Limb (tissue), 2 donors: Measurements from ENCODE around the gene ABHD16B.

Experiments used
- DNase-seq, 2 donors: peaks; one replicate each; pipeline ENCODE4 v3.0.0-alpha.2; 2016; ENCODE audit errors: extremely low spot score in 2 of 2

The ABHD16B gene

GRCh38 chr20:63895202-63895951 is 34.1 kb downstream of the ABHD16B start:
- DNase-seq: no peak

GRCh38 chr20:63895952-63896263 is 34.6 kb downstream of the ABHD16B start:
- no peak for DNase-seq

- DNase-seq: peak; percentile 19 to 59
Measured at GRCh38 chr20:63896264-63897105, 35.2 kb downstream of the ABHD16B start.

GRCh38 chr20:63897978-63898561 is 36.8 kb downstream of the ABHD16B start:
- DNase-seq: no peak

- no peak for DNase-seq
Measured at GRCh38 chr20:63898882-63899558, 37.7 kb downstream of the ABHD16B start.

- no peak for DNase-seq
Measured at GRCh38 chr20:63900413-63900812, 39.1 kb downstream of the ABHD16B start.

- no peak for DNase-seq
Measured at GRCh38 chr20:63903796-63904561, 42.7 kb downstream of the ABHD16B start.

- no peak for DNase-seq
Measured at GRCh38 chr20:63908008-63908682, 46.8 kb downstream of the ABHD16B start.

- no peak for DNase-seq
Measured at GRCh38 chr20:63911176-63911575, 49.9 kb downstream of the ABHD16B start.
